Central memory CD8-positive, alpha-beta T cell (primary cell): ENCODE measurements around the gene SLIT3.

Source experiments
- ATAC-seq: fragments of 150-1000 bp; cut with Tn5 transposase; replicated peaks from 2 replicates; pipeline ENCODE4 v1.10.0; 2022; ENCODE audit warnings: mild to moderate bottlenecking, moderate FRiP score, moderate number of reproducible peaks; ENCODE audit not compliant: poor library complexity, severe bottlenecking; ENCODE audit errors: extremely low read depth
- DNase-seq, 2 donors: peaks; one replicate each; pipeline ENCODE4 v3.0.0; 2021; ENCODE audit warnings: low spot score in 2 of 2
- H3K27ac Mint-ChIP-seq: one replicate; pipeline ENCODE4 v1.8.0; 2022; ENCODE audit warnings: low read depth, mild to moderate bottlenecking, moderate library complexity, mixed read lengths
- H3K27me3 Mint-ChIP-seq: one replicate; pipeline ENCODE4 v1.8.0; 2022; ENCODE audit warnings: mixed read lengths
- H3K36me3 Mint-ChIP-seq: one replicate; pipeline ENCODE4 v1.8.0; 2022; ENCODE audit warnings: mild to moderate bottlenecking, moderate library complexity, mixed read lengths; ENCODE audit not compliant: insufficient read depth
- H3K4me1 Mint-ChIP-seq: one replicate; pipeline ENCODE4 v1.8.0; 2022; ENCODE audit warnings: mixed read lengths
- H3K4me3 Mint-ChIP-seq: one replicate; pipeline ENCODE4 v1.8.0; 2022; ENCODE audit warnings: mild to moderate bottlenecking, moderate library complexity, mixed read lengths
- H3K9me3 Mint-ChIP-seq: one replicate; pipeline ENCODE4 v1.8.0; 2022; ENCODE audit warnings: mixed read lengths

Gene SLIT3

GRCh38 chr5:169318556-169318955 lies 17.6 kb upstream of the SLIT3 start:
- Mint-ChIP-seq H3K4me1 (no peaks in the 10 kb centered on the region), H3K36me3 (no peaks in the 10 kb centered on the region), H3K4me3 (no peak overlapping the region), H3K9me3 (no peaks in the 10 kb centered on the region), H3K27me3 (peaks cover 33% of the 10 kb centered on the region), H3K27ac (no peak overlapping the region)
- ATAC-seq (no peak), DNase-seq (no peak)

GRCh38 chr5:169307646-169308045 lies 6.7 kb upstream of the SLIT3 start:
- H3K27me3 Mint-ChIP-seq, result peaks cover 66% of the 10 kb centered on the region
- no peak for ATAC-seq

GRCh38 chr5:169305366-169305765 lies 4.4 kb upstream of the SLIT3 start:
- ATAC-seq (no peak), DNase-seq (no peak)
- no peak overlapping the region for H3K4me3 Mint-ChIP-seq
- peaks cover 2% of the 10 kb centered on the region for H3K36me3 Mint-ChIP-seq
- H3K27ac Mint-ChIP-seq, result no peak overlapping the region
- peaks cover 7% of the 10 kb centered on the region for H3K4me1 Mint-ChIP-seq
- H3K27me3 Mint-ChIP-seq, result peaks cover 62% of the 10 kb centered on the region
- no peaks in the 10 kb centered on the region for H3K9me3 Mint-ChIP-seq

More at GRCh38 chr5:169307646-169308045, 6.7 kb upstream of the SLIT3 start:
- H3K9me3 Mint-ChIP-seq, result no peaks in the 10 kb centered on the region
- H3K4me3 Mint-ChIP-seq, result no peak overlapping the region
- no peak for DNase-seq
- no peak overlapping the region for H3K27ac Mint-ChIP-seq
- no peaks in the 10 kb centered on the region for H3K4me1 Mint-ChIP-seq
- H3K36me3 Mint-ChIP-seq, result no peaks in the 10 kb centered on the region

GRCh38 chr5:169304175-169304574 lies 3.2 kb upstream of the SLIT3 start:
- H3K4me3 Mint-ChIP-seq, result no peak overlapping the region
- no peak for ATAC-seq
- peaks cover 2% of the 10 kb centered on the region for H3K36me3 Mint-ChIP-seq
- DNase-seq, result no peak
- H3K4me1 Mint-ChIP-seq, result peaks cover 7% of the 10 kb centered on the region
- peaks cover 72% of the 10 kb centered on the region for H3K27me3 Mint-ChIP-seq
- H3K27ac Mint-ChIP-seq, result no peak overlapping the region
- H3K9me3 Mint-ChIP-seq, result no peaks in the 10 kb centered on the region

GRCh38 chr5:169303119-169303515 lies 2.2 kb upstream of the SLIT3 start:
- H3K27me3 Mint-ChIP-seq, result peaks cover 77% of the 10 kb centered on the region
- peaks cover 7% of the 10 kb centered on the region for H3K4me1 Mint-ChIP-seq
- no peak overlapping the region for H3K4me3 Mint-ChIP-seq
- DNase-seq (no peak), ATAC-seq (no peak)
- H3K9me3 Mint-ChIP-seq, result no peaks in the 10 kb centered on the region
- peaks cover 2% of the 10 kb centered on the region for H3K36me3 Mint-ChIP-seq
- H3K27ac Mint-ChIP-seq, result no peak overlapping the region

- Mint-ChIP-seq H3K4me1 (peaks cover 7% of the 10 kb centered on the region), H3K36me3 (peaks cover 2% of the 10 kb centered on the region), H3K4me3 (peak overlapping the region; percentile 16), H3K27ac (no peak overlapping the region), H3K27me3 (peaks cover 77% of the 10 kb centered on the region), H3K9me3 (no peaks in the 10 kb centered on the region)
- DNase-seq (no peak), ATAC-seq (no peak)
These were observed 1.7 kb upstream of the SLIT3 start for GRCh38 chr5:169302491-169303118.

- Mint-ChIP-seq H3K36me3 (peaks cover 2% of the 10 kb centered on the region), H3K4me1 (peaks cover 7% of the 10 kb centered on the region), H3K27me3 (peaks cover 74% of the 10 kb centered on the region), H3K9me3 (no peaks in the 10 kb centered on the region), H3K4me3 (peak overlapping the region; percentile 16), H3K27ac (no peak overlapping the region)
- ATAC-seq, result no peak
- DNase-seq, result no peak
These were observed 1.0 kb upstream of the SLIT3 start for GRCh38 chr5:169301986-169302385.

GRCh38 chr5:169301386-169301934 lies 521 bp upstream of the SLIT3 start:
- Mint-ChIP-seq H3K4me3 (peak overlapping the region; percentile 27), H3K36me3 (peaks cover 2% of the 10 kb centered on the region), H3K27ac (no peak overlapping the region), H3K9me3 (no peaks in the 10 kb centered on the region), H3K27me3 (peaks cover 68% of the 10 kb centered on the region), H3K4me1 (peaks cover 7% of the 10 kb centered on the region)
- DNase-seq (no peak), ATAC-seq (no peak)

GRCh38 chr5:169299663-169300467 lies 1.1 kb downstream of the SLIT3 start:
- no peaks in the 10 kb centered on the region for H3K9me3 Mint-ChIP-seq
- ATAC-seq (no peak), DNase-seq (no peak)
- H3K4me1 Mint-ChIP-seq, result peaks cover 7% of the 10 kb centered on the region
- H3K4me3 Mint-ChIP-seq, result no peak overlapping the region
- H3K27ac Mint-ChIP-seq, result no peak overlapping the region
- H3K27me3 Mint-ChIP-seq, result peaks cover 52% of the 10 kb centered on the region
- peaks cover 2% of the 10 kb centered on the region for H3K36me3 Mint-ChIP-seq

- H3K4me1 Mint-ChIP-seq, result peaks cover 7% of the 10 kb centered on the region
- H3K27ac Mint-ChIP-seq, result no peak overlapping the region
- H3K27me3 Mint-ChIP-seq, result peaks cover 46% of the 10 kb centered on the region
- H3K9me3 Mint-ChIP-seq, result no peaks in the 10 kb centered on the region
- H3K36me3 Mint-ChIP-seq, result peaks cover 2% of the 10 kb centered on the region
- DNase-seq (no peak), ATAC-seq (no peak)
- H3K4me3 Mint-ChIP-seq, result no peak overlapping the region
These were observed 1.7 kb downstream of the SLIT3 start for GRCh38 chr5:169299191-169299662.

- no peak overlapping the region for H3K4me3 Mint-ChIP-seq
- DNase-seq, result no peak
- no peak overlapping the region for H3K27ac Mint-ChIP-seq
- peaks cover 37% of the 10 kb centered on the region for H3K27me3 Mint-ChIP-seq
- no peak for ATAC-seq
- no peaks in the 10 kb centered on the region for H3K9me3 Mint-ChIP-seq
- peaks cover 7% of the 10 kb centered on the region for H3K4me1 Mint-ChIP-seq
- H3K36me3 Mint-ChIP-seq, result peaks cover 2% of the 10 kb centered on the region
These were observed 2.7 kb downstream of the SLIT3 start for GRCh38 chr5:169298193-169298592.

GRCh38 chr5:169296419-169297143 lies 4.4 kb downstream of the SLIT3 start:
- Mint-ChIP-seq H3K36me3 (peaks cover 2% of the 10 kb centered on the region), H3K27me3 (peaks cover 30% of the 10 kb centered on the region), H3K4me3 (no peak overlapping the region), H3K4me1 (no peaks in the 10 kb centered on the region), H3K27ac (no peak overlapping the region), H3K9me3 (no peaks in the 10 kb centered on the region)
- ATAC-seq, result no peak
- DNase-seq, result no peak
